Measurements from ENCODE around the gene GPX3. TPM values are rescaled to one million over a fixed set of nuclear protein-coding genes. Genes with fewer than 3 reads are reported as not detected.

GPX3 gene
- total and polyA plus RNA-seq, 4 donors = 22.7 to 42.0 (median 33.6) TPM

DNA sequence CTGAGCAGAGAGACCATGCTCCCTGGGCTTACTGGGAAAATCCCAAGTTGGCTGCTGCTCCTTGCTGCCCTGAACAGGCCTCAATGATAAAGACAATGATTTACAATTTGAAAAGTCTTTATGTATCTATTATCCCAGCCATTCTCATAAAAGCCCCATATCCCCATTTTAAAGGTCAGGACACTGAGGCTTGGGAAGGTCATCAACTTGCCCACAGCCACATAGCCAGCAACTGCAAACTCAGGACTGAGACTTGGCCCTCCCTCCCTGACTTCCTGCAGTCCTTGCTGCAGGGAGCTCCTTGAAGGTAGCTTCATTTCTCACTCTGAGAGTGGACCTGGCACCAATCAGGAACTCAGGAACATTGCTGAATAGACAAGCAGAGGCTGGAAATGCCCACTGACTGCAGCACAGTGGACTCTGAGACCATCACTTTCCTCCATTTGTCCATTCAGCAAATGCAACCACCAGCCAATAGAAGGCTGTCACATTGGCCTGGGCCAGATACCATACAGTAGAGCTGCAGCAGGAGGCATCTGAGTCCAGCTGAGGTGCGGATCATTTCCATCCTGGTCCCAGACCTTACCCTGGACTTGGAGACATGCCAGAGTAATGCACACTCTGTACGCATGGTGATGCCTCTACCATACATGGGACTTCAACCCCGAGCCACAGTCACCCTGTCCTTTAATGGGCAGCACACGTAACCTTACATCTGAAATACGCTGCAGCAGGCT, 42.2 kb downstream of the GPX3 start:
- Histone ChIP-seq H3K27me3 (ENCODE audit: control insufficient read depth, insufficient read depth, low read length) (no peaks in the 10 kb centered on the region), H3K4me1 (ENCODE audit: control insufficient read depth, insufficient read depth, low read length) (peaks cover 16% of the 10 kb centered on the region), H3K27ac (ENCODE audit: low read depth, low read length) (no peak overlapping the region), H3K4me3 (ENCODE audit: low read depth, low read length) (no peak overlapping the region), H3K36me3 (ENCODE audit: control insufficient read depth, insufficient read depth, low read length) (peaks cover 38% of the 10 kb centered on the region), H3K9me3 (ENCODE audit: control insufficient read depth, insufficient read depth, low read length) (no peaks in the 10 kb centered on the region)
- no peak for DNase-seq (ENCODE audit: low read depth in 4 of 6, low spot score in 6 of 6)
- 92% methylated on average over 5 of the region's 5 CpGs for WGBS (ENCODE audit: insufficient coverage)

DNA sequence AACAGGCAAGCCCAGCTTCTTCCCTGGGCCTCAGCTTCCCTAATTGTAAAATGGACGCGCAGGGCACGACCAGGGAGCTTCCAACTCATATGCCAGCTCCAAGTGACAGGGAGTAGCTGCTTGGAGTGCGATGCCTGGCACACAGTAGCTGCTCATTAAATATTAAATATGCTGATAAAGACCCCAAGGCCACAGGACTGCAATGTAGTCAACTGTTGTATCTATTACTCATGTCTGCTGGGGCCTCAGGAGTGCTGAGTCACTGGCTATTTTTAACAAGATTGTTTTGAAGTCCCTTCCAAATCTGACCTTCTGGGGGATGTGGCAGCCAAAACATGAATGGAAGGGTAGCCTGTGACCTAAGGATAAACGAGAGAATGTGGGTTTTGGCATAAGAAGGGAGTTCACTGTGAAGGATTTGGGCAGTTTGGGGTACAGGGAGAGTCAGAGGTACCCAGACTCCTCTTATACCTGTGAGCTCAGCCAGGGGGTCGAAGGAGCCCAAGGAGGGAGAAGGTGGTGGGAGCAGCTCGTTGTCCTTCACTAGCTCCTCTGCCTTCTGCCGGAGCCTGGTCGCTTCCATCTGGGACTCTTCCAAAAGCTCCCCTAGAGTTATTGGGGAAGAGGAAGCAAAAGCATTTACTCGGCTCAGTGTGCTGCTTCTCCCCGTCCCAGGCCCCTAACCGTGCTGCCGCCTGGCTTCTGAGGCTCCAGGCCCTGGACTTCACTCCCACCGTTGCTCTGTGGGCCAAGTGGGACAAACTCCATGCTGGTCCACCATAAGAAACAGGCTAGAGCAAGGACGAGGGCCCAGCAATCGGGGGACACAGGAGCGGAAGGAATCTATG, 43.0 kb downstream of the GPX3 start:
- Histone ChIP-seq H3K27ac (ENCODE audit: low read depth, low read length) (no peak overlapping the region), H3K4me3 (ENCODE audit: low read depth, low read length) (no peak overlapping the region), H3K9me3 (ENCODE audit: control insufficient read depth, insufficient read depth, low read length) (no peaks in the 10 kb centered on the region), H3K36me3 (ENCODE audit: control insufficient read depth, insufficient read depth, low read length) (peaks cover 37% of the 10 kb centered on the region), H3K27me3 (ENCODE audit: control insufficient read depth, insufficient read depth, low read length) (no peaks in the 10 kb centered on the region), H3K4me1 (ENCODE audit: control insufficient read depth, insufficient read depth, low read length) (peaks cover 24% of the 10 kb centered on the region)
- WGBS (ENCODE audit: insufficient coverage) = 90% methylated on average over 10 of the region's 17 CpGs
- no peak for DNase-seq (ENCODE audit: low read depth in 4 of 6, low spot score in 6 of 6)

DNA sequence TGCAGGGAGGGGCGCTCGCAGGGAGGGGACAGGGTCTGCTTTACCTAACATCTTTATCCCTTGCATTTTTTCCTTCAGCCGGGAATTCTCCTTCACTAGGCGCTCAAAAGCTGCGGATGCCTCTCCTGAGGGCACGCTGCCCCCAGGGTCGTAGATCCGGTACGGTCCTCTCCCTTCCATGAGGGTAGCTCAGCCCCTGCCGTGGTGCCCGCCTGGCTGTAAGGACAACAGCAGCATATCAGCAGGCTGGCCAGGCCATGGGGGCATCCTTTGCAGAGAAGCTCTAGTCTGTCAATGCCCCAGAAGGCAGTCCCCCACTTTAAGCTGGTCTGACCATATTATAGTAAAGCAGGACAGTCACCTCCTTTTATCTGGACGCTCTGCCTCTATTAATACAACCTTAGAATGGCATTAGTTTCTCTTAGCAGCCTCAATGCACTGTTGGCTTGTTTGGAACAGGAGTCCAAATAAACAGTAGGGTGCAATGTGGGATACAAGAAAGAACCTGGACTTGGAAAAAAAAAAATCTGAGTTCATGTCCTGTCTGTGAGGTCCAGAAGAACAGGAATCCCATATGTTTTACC, 44.6 kb downstream of the GPX3 start:
- no peak overlapping the region for H3K4me3 ChIP-seq (ENCODE audit: low read depth, low read length)
- H3K4me1 ChIP-seq (ENCODE audit: control insufficient read depth, insufficient read depth, low read length) = peaks cover 39% of the 10 kb centered on the region
- no peaks in the 10 kb centered on the region for H3K27me3 ChIP-seq (ENCODE audit: control insufficient read depth, insufficient read depth, low read length)
- 95% methylated on average over 11 of the region's 12 CpGs for WGBS (ENCODE audit: insufficient coverage)
- H3K9me3 ChIP-seq (ENCODE audit: control insufficient read depth, insufficient read depth, low read length) = no peaks in the 10 kb centered on the region
- peaks cover 22% of the 10 kb centered on the region for H3K36me3 ChIP-seq (ENCODE audit: control insufficient read depth, insufficient read depth, low read length)
- no peak for DNase-seq (ENCODE audit: low read depth in 4 of 6, low spot score in 6 of 6)
- no peak overlapping the region for H3K27ac ChIP-seq (ENCODE audit: low read depth, low read length)

DNA sequence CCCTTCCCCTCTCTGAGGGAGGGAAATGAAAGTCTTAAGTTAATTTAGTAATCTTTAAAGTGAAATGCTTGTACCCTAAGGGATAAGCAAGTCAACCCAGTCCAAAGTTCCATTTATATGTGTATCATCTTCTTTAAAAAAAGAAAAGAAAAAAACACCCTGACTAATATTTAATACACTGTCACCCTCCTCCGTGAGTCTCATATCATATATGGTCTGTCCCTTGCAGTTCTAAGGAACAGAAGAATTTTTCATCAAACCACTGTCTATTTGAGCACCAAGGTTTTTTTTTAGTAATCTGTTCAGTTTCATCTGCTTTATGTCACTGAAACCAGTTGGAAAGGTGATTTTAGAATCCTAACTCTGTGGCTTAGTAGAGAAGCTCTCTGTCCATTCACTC, 45.2 kb downstream of the GPX3 start:
- no peak overlapping the region for H3K27ac ChIP-seq (ENCODE audit: low read depth, low read length)
- peaks cover 17% of the 10 kb centered on the region for H3K36me3 ChIP-seq (ENCODE audit: control insufficient read depth, insufficient read depth, low read length)
- no peak overlapping the region for H3K4me3 ChIP-seq (ENCODE audit: low read depth, low read length)
- H3K9me3 ChIP-seq (ENCODE audit: control insufficient read depth, insufficient read depth, low read length) = no peaks in the 10 kb centered on the region
- no CpG with 5 or more reads among the region's 1 CpG for WGBS (ENCODE audit: insufficient coverage)
- no peak for DNase-seq (ENCODE audit: low read depth in 4 of 6, low spot score in 6 of 6)
- H3K4me1 ChIP-seq (ENCODE audit: control insufficient read depth, insufficient read depth, low read length) = peaks cover 39% of the 10 kb centered on the region
- no peaks in the 10 kb centered on the region for H3K27me3 ChIP-seq (ENCODE audit: control insufficient read depth, insufficient read depth, low read length)

DNA sequence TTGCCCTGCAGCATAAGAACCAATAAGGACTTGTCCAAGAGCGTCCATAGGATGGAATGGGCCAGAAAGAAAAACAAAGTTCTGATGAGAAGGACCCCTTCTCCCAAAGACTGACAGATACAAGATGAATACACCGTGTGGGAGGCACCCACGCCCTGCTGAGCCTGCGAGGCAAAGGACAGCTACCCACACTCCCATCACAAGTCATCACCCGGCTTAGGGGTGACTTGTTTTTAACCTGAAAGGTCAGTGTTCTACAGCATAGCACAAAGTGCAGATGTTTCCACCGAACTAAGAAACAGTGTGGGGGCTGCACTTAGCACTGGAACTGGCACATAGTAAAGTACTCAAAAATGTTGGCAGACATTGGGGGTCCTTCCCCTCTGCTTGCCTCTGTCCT, 46.5 kb downstream of the GPX3 start:
- Histone ChIP-seq H3K4me1 (ENCODE audit: control insufficient read depth, insufficient read depth, low read length) (peaks cover 39% of the 10 kb centered on the region), H3K4me3 (ENCODE audit: low read depth, low read length) (no peak overlapping the region), H3K9me3 (ENCODE audit: control insufficient read depth, insufficient read depth, low read length) (no peaks in the 10 kb centered on the region), H3K27ac (ENCODE audit: low read depth, low read length) (no peak overlapping the region), H3K27me3 (ENCODE audit: control insufficient read depth, insufficient read depth, low read length) (no peaks in the 10 kb centered on the region), H3K36me3 (ENCODE audit: control insufficient read depth, insufficient read depth, low read length) (peaks cover 12% of the 10 kb centered on the region)
- DNase-seq (ENCODE audit: low read depth in 4 of 6, low spot score in 6 of 6) = no peak
- 74% methylated on average over 4 of the region's 6 CpGs for WGBS (ENCODE audit: insufficient coverage)

DNA sequence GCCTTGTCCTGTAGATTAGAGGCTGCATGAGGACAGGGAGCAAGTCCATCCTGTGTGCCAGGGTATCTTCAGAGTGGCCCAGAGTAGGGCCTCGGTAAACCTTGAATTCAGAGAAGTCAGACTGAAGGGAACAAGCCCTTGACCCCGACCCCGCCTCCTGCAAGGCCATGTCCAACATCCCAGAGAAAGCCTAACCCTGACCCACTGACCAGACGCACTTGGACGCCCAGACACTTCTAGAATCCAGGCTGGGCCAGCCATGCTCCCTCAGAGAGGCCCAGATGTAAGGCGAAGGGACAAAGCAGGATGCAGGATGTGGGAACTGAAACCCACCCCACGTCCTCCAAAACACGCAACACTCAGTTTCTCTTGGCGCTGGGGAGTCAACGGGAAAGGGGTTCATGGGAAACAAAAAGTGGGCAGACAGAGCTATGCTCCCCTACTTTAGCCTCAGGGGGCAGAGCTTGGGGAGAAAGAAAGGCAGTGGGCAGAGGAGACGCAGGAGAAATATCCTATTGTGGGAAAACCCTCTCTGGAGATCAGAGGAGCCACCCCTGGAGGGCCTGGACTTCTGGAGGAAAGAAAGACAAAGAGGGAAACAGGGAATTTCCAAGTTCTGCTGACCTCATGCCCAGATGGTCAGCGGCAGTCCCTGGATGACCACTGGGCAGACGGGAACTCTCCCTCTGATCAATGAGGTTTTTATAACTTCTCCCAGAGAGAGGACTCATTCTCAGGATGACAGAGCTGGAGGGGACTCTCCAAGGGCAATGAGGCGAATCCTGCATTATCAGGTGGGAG, 47.4 kb downstream of the GPX3 start:
- H3K27ac ChIP-seq (ENCODE audit: low read depth, low read length) = no peak overlapping the region
- H3K4me1 ChIP-seq (ENCODE audit: control insufficient read depth, insufficient read depth, low read length) = peaks cover 39% of the 10 kb centered on the region
- no peak overlapping the region for H3K4me3 ChIP-seq (ENCODE audit: low read depth, low read length)
- H3K36me3 ChIP-seq (ENCODE audit: control insufficient read depth, insufficient read depth, low read length) = peaks cover 4% of the 10 kb centered on the region
- no peak for DNase-seq (ENCODE audit: low read depth in 4 of 6, low spot score in 6 of 6)
- no peaks in the 10 kb centered on the region for H3K27me3 ChIP-seq (ENCODE audit: control insufficient read depth, insufficient read depth, low read length)
- no peaks in the 10 kb centered on the region for H3K9me3 ChIP-seq (ENCODE audit: control insufficient read depth, insufficient read depth, low read length)
- WGBS (ENCODE audit: insufficient coverage) = 91% methylated on average over 12 of the region's 14 CpGs

DNA sequence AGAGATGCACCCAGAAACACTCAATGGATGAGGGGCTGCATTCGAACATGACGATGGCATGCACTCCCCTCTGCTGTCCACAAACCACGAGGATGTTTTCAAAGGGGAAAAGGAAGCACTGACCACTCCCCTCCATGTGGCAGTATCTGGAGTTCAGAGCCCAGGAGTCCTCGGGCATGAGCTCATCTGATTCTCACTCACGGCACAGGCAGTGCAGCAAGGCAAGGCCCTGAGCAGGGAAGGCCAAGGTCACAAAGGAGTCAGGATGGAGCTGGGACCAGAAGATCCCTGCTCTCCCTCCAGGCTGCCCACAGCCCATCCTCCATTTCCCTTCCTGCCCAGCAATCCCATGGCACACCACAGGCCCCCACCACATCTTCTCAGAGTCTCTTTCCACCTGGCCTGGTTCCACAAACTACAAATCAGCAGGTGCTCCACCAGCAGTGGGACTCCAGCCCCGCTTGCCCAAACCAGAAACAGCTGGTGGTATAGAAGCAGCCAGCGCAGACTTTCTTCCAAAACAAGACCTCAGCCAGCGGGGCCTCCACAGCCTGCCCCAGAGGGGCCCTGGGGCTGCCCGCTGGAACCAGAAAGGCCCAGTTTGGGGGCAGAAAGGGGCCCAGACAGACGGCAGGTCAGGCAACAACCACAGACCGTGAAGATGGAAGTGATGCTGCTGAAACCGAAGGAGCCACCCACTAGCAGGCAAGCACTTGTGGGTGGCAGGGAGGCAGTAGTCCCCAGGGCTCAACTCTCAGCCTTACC, 48.2 kb downstream of the GPX3 start:
- WGBS (ENCODE audit: insufficient coverage) = 62% methylated on average over 7 of the region's 12 CpGs
- DNase-seq (ENCODE audit: low read depth in 4 of 6, low spot score in 6 of 6) = peak in 2 of 6 donors; percentile 12 to 46
- peaks cover 4% of the 10 kb centered on the region for H3K36me3 ChIP-seq (ENCODE audit: control insufficient read depth, insufficient read depth, low read length)
- H3K27ac ChIP-seq (ENCODE audit: low read depth, low read length) = peak overlapping the region; percentile 27
- peaks cover 39% of the 10 kb centered on the region for H3K4me1 ChIP-seq (ENCODE audit: control insufficient read depth, insufficient read depth, low read length)
- H3K27me3 ChIP-seq (ENCODE audit: control insufficient read depth, insufficient read depth, low read length) = no peaks in the 10 kb centered on the region
- H3K9me3 ChIP-seq (ENCODE audit: control insufficient read depth, insufficient read depth, low read length) = no peaks in the 10 kb centered on the region
- no peak overlapping the region for H3K4me3 ChIP-seq (ENCODE audit: low read depth, low read length)

DNA sequence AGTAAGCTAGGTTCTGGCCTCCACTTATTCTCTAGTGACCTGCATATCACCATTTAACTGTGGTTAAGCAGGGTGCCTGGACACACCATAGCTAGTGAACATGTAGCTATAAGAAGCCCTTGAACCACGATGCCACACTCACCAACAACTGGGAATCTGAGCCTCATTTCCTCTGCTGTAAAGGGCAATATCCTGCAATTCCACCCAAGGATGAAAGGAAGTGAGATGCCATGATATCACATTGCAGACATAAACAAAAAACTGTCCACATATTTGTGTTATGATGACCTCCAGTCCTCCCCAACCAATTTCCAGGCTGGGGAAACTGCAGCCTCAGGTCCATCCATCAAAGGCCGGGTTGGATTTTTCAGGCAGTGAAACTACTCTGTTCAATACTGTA, 50.1 kb downstream of the GPX3 start:
- 100% methylated on average over 1 of the region's 2 CpGs for WGBS (ENCODE audit: insufficient coverage)
- Histone ChIP-seq H3K9me3 (ENCODE audit: control insufficient read depth, insufficient read depth, low read length) (no peaks in the 10 kb centered on the region), H3K4me3 (ENCODE audit: low read depth, low read length) (no peak overlapping the region), H3K36me3 (ENCODE audit: control insufficient read depth, insufficient read depth, low read length) (no peaks in the 10 kb centered on the region), H3K27me3 (ENCODE audit: control insufficient read depth, insufficient read depth, low read length) (no peaks in the 10 kb centered on the region), H3K4me1 (ENCODE audit: control insufficient read depth, insufficient read depth, low read length) (peaks cover 28% of the 10 kb centered on the region), H3K27ac (ENCODE audit: low read depth, low read length) (no peak overlapping the region)
- DNase-seq (ENCODE audit: low read depth in 4 of 6, low spot score in 6 of 6) = no peak

DNA sequence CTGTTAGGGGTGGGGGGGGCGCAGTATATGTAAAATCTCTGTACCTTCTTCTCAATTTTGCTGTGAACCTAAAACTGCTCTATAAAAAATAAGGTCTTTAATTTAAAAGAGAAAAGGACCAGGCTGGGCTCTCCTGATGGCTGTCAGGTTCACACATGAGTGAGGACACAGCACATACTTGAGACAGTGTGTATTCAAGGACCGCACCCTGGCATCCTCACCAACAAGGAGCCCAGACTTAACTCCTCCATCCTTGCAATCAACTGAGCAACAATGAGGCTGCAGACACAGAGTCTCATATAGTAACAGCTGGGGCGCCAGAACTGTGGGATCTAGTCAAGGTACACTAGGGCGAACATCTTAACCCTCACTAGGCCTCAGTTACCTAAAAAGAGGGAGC, 50.6 kb downstream of the GPX3 start:
- Histone ChIP-seq H3K27me3 (ENCODE audit: control insufficient read depth, insufficient read depth, low read length) (no peaks in the 10 kb centered on the region), H3K27ac (ENCODE audit: low read depth, low read length) (no peak overlapping the region), H3K4me3 (ENCODE audit: low read depth, low read length) (no peak overlapping the region), H3K4me1 (ENCODE audit: control insufficient read depth, insufficient read depth, low read length) (peaks cover 30% of the 10 kb centered on the region), H3K36me3 (ENCODE audit: control insufficient read depth, insufficient read depth, low read length) (no peaks in the 10 kb centered on the region), H3K9me3 (ENCODE audit: control insufficient read depth, insufficient read depth, low read length) (no peaks in the 10 kb centered on the region)
- WGBS (ENCODE audit: insufficient coverage) = 90% methylated on average over 2 of the region's 4 CpGs
- DNase-seq (ENCODE audit: low read depth in 4 of 6, low spot score in 6 of 6) = no peak

All from spinal cord (tissue), 10 donors.